ENCODE measurements around the gene ZNF507.
"Not testable (repeated sequence)": the region's sequence is repeated elsewhere in the genome, so short reads cannot be mapped to it uniquely, and the experiment has no call there.

The ZNF507 gene

GRCh38 chr19:32372726-32373517 is 27.5 kb downstream of the ZNF507 start:
- no peak for DNase-seq

GRCh38 chr19:32373585-32374295 is 28.3 kb downstream of the ZNF507 start:
- peak; percentile 96 for DNase-seq

- not testable (repeated sequence) for DNase-seq
Observed at GRCh38 chr19:32374362-32374761, 29.0 kb downstream of the ZNF507 start.

GRCh38 chr19:32377088-32377487 is 31.7 kb downstream of the ZNF507 start:
- not testable (repeated sequence) for DNase-seq

- no peak for DNase-seq
Observed at GRCh38 chr19:32380269-32380668, 34.9 kb downstream of the ZNF507 start.

GRCh38 chr19:32387701-32388392 is 42.4 kb downstream of the ZNF507 start:
- DNase-seq = no peak

GRCh38 chr19:32388393-32388855 is 43.0 kb downstream of the ZNF507 start:
- DNase-seq = no peak

- no peak for DNase-seq
Observed at GRCh38 chr19:32392901-32393300, 47.5 kb downstream of the ZNF507 start.

- DNase-seq = no peak
Observed at GRCh38 chr19:32396046-32396652, 50.7 kb downstream of the ZNF507 start.

GRCh38 chr19:32397671-32398101 is 52.3 kb downstream of the ZNF507 start:
- DNase-seq = peak; percentile 6

- no peak for DNase-seq
Observed at GRCh38 chr19:32401992-32402391, 56.6 kb downstream of the ZNF507 start.

- DNase-seq = no peak
Observed at GRCh38 chr19:32403291-32403995, 58.0 kb downstream of the ZNF507 start.

- DNase-seq = no peak
Observed at GRCh38 chr19:32404213-32404932, 59.0 kb downstream of the ZNF507 start.

- no peak for DNase-seq
Observed at GRCh38 chr19:32404933-32405430, 59.6 kb downstream of the ZNF507 start.

- peak; percentile 79 for DNase-seq
Observed at GRCh38 chr19:32405431-32406160, 60.2 kb downstream of the ZNF507 start, which contains the start of gene DPY19L3. TSS of gene DPY19L3 (plus strand) at chr19:32405770. CDS start at chr19:32408254, 2,484 bp downstream.

GRCh38 chr19:32406161-32407003 is 61.0 kb downstream of the ZNF507 start:
- DNase-seq = no peak

- DNase-seq = no peak
Observed at GRCh38 chr19:32407004-32407992, 61.9 kb downstream of the ZNF507 start.

- no peak for DNase-seq
Observed at GRCh38 chr19:32415246-32415645, 69.8 kb downstream of the ZNF507 start.
